Epithelial cell of prostate (primary cell): ENCODE measurements around the gene GALNT17.

ENCODE experiments used
- DNase-seq: peaks from one replicate; pipeline ENCODE4 v3.0.0-alpha.2; 2011; ENCODE audit warnings: low read depth, low spot score
- H3K27ac ChIP-seq: fragments of 450-650 bp; 2 replicates; pipeline ENCODE4 v1.5.1; 2017; ENCODE audit warnings: mild to moderate bottlenecking

The GALNT17 gene

GRCh38 chr7:71325151-71325550 is 193.2 kb downstream of the GALNT17 start:
- no peak overlapping the region for H3K27ac ChIP-seq
- no peak for DNase-seq

GRCh38 chr7:71326595-71326994 is 194.7 kb downstream of the GALNT17 start:
- DNase-seq, result no peak
- no peak overlapping the region for H3K27ac ChIP-seq

GRCh38 chr7:71327946-71328345 is 196.0 kb downstream of the GALNT17 start:
- DNase-seq, result no peak
- H3K27ac ChIP-seq, result no peak overlapping the region

- no peak for DNase-seq
Observed at GRCh38 chr7:71329030-71329660, 197.2 kb downstream of the GALNT17 start.

GRCh38 chr7:71332207-71332606 is 200.3 kb downstream of the GALNT17 start:
- H3K27ac ChIP-seq, result no peak overlapping the region
- no peak for DNase-seq

More at GRCh38 chr7:71329030-71329660, 197.2 kb downstream of the GALNT17 start:
- no peak overlapping the region for H3K27ac ChIP-seq

- DNase-seq, result no peak
- H3K27ac ChIP-seq, result no peak overlapping the region
Observed at GRCh38 chr7:71334541-71334940, 202.6 kb downstream of the GALNT17 start.

- no peak for DNase-seq
- no peak overlapping the region for H3K27ac ChIP-seq
Observed at GRCh38 chr7:71338866-71339265, 206.9 kb downstream of the GALNT17 start.

GRCh38 chr7:71339924-71340323 is 208.0 kb downstream of the GALNT17 start:
- no peak for DNase-seq
- no peak overlapping the region for H3K27ac ChIP-seq

GRCh38 chr7:71342202-71342601 is 210.3 kb downstream of the GALNT17 start:
- H3K27ac ChIP-seq, result no peak overlapping the region
- DNase-seq, result no peak

GRCh38 chr7:71343039-71343438 is 211.1 kb downstream of the GALNT17 start:
- H3K27ac ChIP-seq, result no peak overlapping the region
- no peak for DNase-seq

- no peak for DNase-seq
- H3K27ac ChIP-seq, result no peak overlapping the region
Observed at GRCh38 chr7:71343892-71344291, 211.9 kb downstream of the GALNT17 start.

GRCh38 chr7:71345117-71345884 is 213.4 kb downstream of the GALNT17 start:
- H3K27ac ChIP-seq, result no peak overlapping the region
- no peak for DNase-seq

- H3K27ac ChIP-seq, result no peak overlapping the region
- no peak for DNase-seq
Observed at GRCh38 chr7:71348821-71349681, 217.1 kb downstream of the GALNT17 start.

- no peak overlapping the region for H3K27ac ChIP-seq
- DNase-seq, result no peak
Observed at GRCh38 chr7:71349682-71350481, 217.9 kb downstream of the GALNT17 start.

GRCh38 chr7:71350680-71351079 is 218.7 kb downstream of the GALNT17 start:
- no peak overlapping the region for H3K27ac ChIP-seq
- DNase-seq, result no peak

- H3K27ac ChIP-seq, result no peak overlapping the region
- no peak for DNase-seq
Observed at GRCh38 chr7:71354716-71355115, 222.8 kb downstream of the GALNT17 start.

- no peak overlapping the region for H3K27ac ChIP-seq
- DNase-seq, result no peak
Observed at GRCh38 chr7:71361451-71362032, 229.6 kb downstream of the GALNT17 start.

GRCh38 chr7:71362240-71362639 is 230.3 kb downstream of the GALNT17 start:
- DNase-seq, result no peak
- H3K27ac ChIP-seq, result no peak overlapping the region

- no peak overlapping the region for H3K27ac ChIP-seq
- DNase-seq, result no peak
Observed at GRCh38 chr7:71363223-71363622, 231.3 kb downstream of the GALNT17 start.

- DNase-seq, result no peak
- no peak overlapping the region for H3K27ac ChIP-seq
Observed at GRCh38 chr7:71363627-71364026, 231.7 kb downstream of the GALNT17 start.
